ENCODE data around the gene KRT9.

DNA sequence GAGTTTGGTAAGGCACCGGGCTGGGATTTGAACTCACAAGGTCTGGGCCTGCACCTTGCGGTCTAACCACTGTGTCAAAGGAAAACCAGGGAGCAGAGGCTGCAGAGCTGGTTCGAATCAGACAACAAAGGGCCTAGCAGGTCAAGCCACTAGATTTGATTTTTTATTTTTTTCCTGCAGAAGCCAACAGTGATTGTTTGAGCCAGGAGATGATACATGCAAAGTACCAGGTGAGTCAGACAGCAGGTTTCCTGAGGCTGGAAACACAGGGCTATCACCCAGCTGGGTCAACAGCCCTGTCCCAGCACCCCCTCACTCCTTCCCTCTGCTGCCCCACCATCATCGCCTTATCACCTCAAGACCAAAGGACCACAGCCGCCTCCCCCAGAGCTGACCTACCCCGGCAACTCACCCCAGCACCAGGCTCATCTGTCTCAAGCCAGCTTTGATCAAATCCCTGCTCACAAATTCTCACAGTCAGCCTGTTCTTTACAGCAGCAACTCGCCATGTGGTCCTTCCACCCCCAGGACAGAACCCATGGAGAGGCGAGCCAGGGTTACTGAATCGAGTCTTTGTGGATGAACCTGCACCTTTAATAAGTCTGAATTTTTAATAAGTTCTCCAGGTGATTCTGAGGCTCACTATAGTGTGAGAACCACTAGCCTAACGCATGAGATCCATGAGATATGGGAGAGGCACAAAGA is 30.8 kb downstream of the KRT9 start:
- TF ChIP-seq, protein P1, sequence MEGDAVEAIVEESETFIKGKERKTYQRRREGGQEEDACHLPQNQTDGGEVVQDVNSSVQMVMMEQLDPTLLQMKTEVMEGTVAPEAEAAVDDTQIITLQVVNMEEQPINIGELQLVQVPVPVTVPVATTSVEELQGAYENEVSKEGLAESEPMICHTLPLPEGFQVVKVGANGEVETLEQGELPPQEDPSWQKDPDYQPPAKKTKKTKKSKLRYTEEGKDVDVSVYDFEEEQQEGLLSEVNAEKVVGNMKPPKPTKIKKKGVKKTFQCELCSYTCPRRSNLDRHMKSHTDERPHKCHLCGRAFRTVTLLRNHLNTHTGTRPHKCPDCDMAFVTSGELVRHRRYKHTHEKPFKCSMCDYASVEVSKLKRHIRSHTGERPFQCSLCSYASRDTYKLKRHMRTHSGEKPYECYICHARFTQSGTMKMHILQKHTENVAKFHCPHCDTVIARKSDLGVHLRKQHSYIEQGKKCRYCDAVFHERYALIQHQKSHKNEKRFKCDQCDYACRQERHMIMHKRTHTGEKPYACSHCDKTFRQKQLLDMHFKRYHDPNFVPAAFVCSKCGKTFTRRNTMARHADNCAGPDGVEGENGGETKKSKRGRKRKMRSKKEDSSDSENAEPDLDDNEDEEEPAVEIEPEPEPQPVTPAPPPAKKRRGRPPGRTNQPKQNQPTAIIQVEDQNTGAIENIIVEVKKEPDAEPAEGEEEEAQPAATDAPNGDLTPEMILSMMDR (IDR thresholded peaks at IDR 0.05; ENCODE audit: low read length) = no peak
- no peak for TF ChIP-seq EZH2 (IDR thresholded peaks at IDR 0.05; ENCODE audit: borderline replicate concordance, low read length)
